ENCODE results near the gene SYT11. TPM values are rescaled to one million over a fixed set of nuclear protein-coding genes. Genes with fewer than 3 reads are reported as not detected.

SYT11 gene
- total RNA-seq, 4 donors from 2014 or later: 0.87 to 5.3 (median 2.7) TPM

GRCh38 chr1:155882766-155883165 is 23.4 kb downstream of the SYT11 start:
- intact Hi-C loops (cut with DNase I): no loop called here
- DNase-seq: no peak
- Histone ChIP-seq H3K27ac (no peak overlapping the region), H3K36me3 (peaks cover 0 to 17% (median 0%) of the 10 kb centered on the region in 3 donors), H3K4me3 (no peak overlapping the region), H3K4me1 (no peaks in the 10 kb centered on the region), H3K27me3 (no peaks in the 10 kb centered on the region), H3K9me3 (no peaks in the 10 kb centered on the region)
- TF ChIP-seq POLR2A (IDR thresholded peaks at IDR 0.05): no peak
- 64 to 73% methylated on average over 2 of the region's 2 CpGs for WGBS, 2 donors

- no peaks in the 10 kb centered on the region for H3K4me1 ChIP-seq
- no peaks in the 10 kb centered on the region for H3K27me3 ChIP-seq
- intact Hi-C loops (cut with DNase I): no loop called here
- peaks cover 0 to 17% (median 0%) of the 10 kb centered on the region in 3 donors for H3K36me3 ChIP-seq
- no peaks in the 10 kb centered on the region for H3K9me3 ChIP-seq
- no peak overlapping the region for H3K4me3 ChIP-seq
- no peak overlapping the region for H3K27ac ChIP-seq
- no peak for TF ChIP-seq CTCF (IDR thresholded peaks at IDR 0.05)
- TF ChIP-seq POLR2A (IDR thresholded peaks at IDR 0.05): no peak
- WGBS, 2 donors: 51 to 75% methylated on average over 8 to 9 of the region's 9 CpGs
- DNase-seq: no peak
Observed at GRCh38 chr1:155884031-155884960, 24.9 kb downstream of the SYT11 start.

GRCh38 chr1:155884982-155885381 is 25.6 kb downstream of the SYT11 start:
- Histone ChIP-seq H3K27me3 (no peaks in the 10 kb centered on the region), H3K36me3 (peaks cover 0 to 17% (median 0%) of the 10 kb centered on the region in 3 donors), H3K9me3 (no peaks in the 10 kb centered on the region), H3K4me3 (no peak overlapping the region), H3K4me1 (no peaks in the 10 kb centered on the region), H3K27ac (no peak overlapping the region)
- intact Hi-C loops (cut with DNase I): no loop called here
- no peak for TF ChIP-seq CTCF (IDR thresholded peaks at IDR 0.05)
- TF ChIP-seq POLR2A (IDR thresholded peaks at IDR 0.05): no peak
- DNase-seq: no peak

- no peaks in the 10 kb centered on the region for H3K9me3 ChIP-seq
- no peak overlapping the region for H3K4me3 ChIP-seq
- WGBS, 2 donors: 89 to 91% methylated on average over 5 of the region's 5 CpGs
- intact Hi-C loops (cut with DNase I): no loop called here
- H3K36me3 ChIP-seq: no peaks in the 10 kb centered on the region
- peaks cover 0 to 14% (median 11%) of the 10 kb centered on the region in 3 donors for H3K4me1 ChIP-seq
- DNase-seq: no peak
- no peak for TF ChIP-seq CTCF (IDR thresholded peaks at IDR 0.05)
- no peak for TF ChIP-seq POLR2A (IDR thresholded peaks at IDR 0.05)
- H3K27ac ChIP-seq: no peak overlapping the region
- no peaks in the 10 kb centered on the region for H3K27me3 ChIP-seq
Observed at GRCh38 chr1:155888481-155888880, 29.1 kb downstream of the SYT11 start.

- H3K27ac ChIP-seq: no peak overlapping the region
- TF ChIP-seq POLR2A (IDR thresholded peaks at IDR 0.05) (no peak), CTCF (IDR thresholded peaks at IDR 0.05) (no peak)
- no peak for DNase-seq
- 41 to 62% methylated on average over 2 of the region's 2 CpGs for WGBS, 2 donors
- no peak overlapping the region for H3K4me3 ChIP-seq
- peaks cover 0 to 23% (median 16%) of the 10 kb centered on the region in 3 donors for H3K4me1 ChIP-seq
- no peaks in the 10 kb centered on the region for H3K27me3 ChIP-seq
- no peaks in the 10 kb centered on the region for H3K9me3 ChIP-seq
- intact Hi-C loops (cut with DNase I): no loop called here
- no peaks in the 10 kb centered on the region for H3K36me3 ChIP-seq
Observed at GRCh38 chr1:155889566-155889965, 30.2 kb downstream of the SYT11 start.
